DND-41 (cell line): Measurements from ENCODE around the gene RGL3.

Source experiments
- ATAC-seq: fragments of 200-7000 bp; cut with Tn5 transposase; 3 replicates; pipeline ENCODE4 v1.9.1; 2021; ENCODE audit warnings: low read depth; ENCODE audit not compliant: insufficient read depth
- DNase-seq: peaks from one replicate; pipeline ENCODE4 v3.0.0-alpha.2; 2020
- H2AFZ ChIP-seq: 2 replicates; pipeline ENCODE4 v1.6.0; 2012; ENCODE audit warnings: low read depth, low read length
- H3K27ac ChIP-seq: 2 replicates; pipeline ENCODE4 v1.5.1; 2012; ENCODE audit warnings: low read length, inconsistent platforms
- H3K27me3 ChIP-seq: fragments of 200-600 bp; sonication (generic); 2 replicates; pipeline ENCODE4 v1.6.0; 2012; ENCODE audit warnings: low read length, mild to moderate bottlenecking, inconsistent platforms; ENCODE audit not compliant: insufficient read depth, poor library complexity
- H3K36me3 ChIP-seq: 2 replicates; pipeline ENCODE4 v1.5.1; 2012; ENCODE audit warnings: low read length, inconsistent platforms; ENCODE audit not compliant: insufficient read depth
- H3K4me1 ChIP-seq: 2 replicates; pipeline ENCODE4 v1.5.1; 2012; ENCODE audit warnings: mild to moderate bottlenecking, low read length; ENCODE audit not compliant: insufficient read depth
- H3K4me2 ChIP-seq: 2 replicates; pipeline ENCODE4 v1.6.0; 2012; ENCODE audit warnings: mild to moderate bottlenecking, moderate library complexity, low read length, inconsistent platforms; ENCODE audit not compliant: insufficient read depth
- H3K4me3 ChIP-seq, 2 experiments: fragments of 200-600 bp in 1 of 2; shearing (Covaris generic) in 1 of 2; 2 replicates each; pipeline ENCODE4 v1.5.1; 2012 to 2016; ENCODE audit warnings: inconsistent platforms in 2 of 2, low read length in 2 of 2, mild to moderate bottlenecking in 2 of 2, low read depth in 1 of 2, moderate library complexity in 1 of 2
- H3K79me2 ChIP-seq: 2 replicates; pipeline ENCODE4 v1.6.0; 2012; ENCODE audit warnings: low read length, inconsistent platforms; ENCODE audit not compliant: insufficient read depth
- H3K9ac ChIP-seq: 2 replicates; pipeline ENCODE4 v1.6.0; 2012; ENCODE audit warnings: low read depth, mild to moderate bottlenecking, inconsistent platforms, low read length, moderate library complexity
- H3K9me3 ChIP-seq: 2 replicates; pipeline ENCODE4 v1.5.1; 2012; ENCODE audit warnings: low read length, moderate library complexity, mild to moderate bottlenecking, inconsistent platforms; ENCODE audit not compliant: insufficient read depth, severe bottlenecking
- H4K20me1 ChIP-seq: 2 replicates; pipeline ENCODE4 v1.6.0; 2012; ENCODE audit warnings: low read length; ENCODE audit not compliant: insufficient read depth
- EZH2 ChIP-seq: IDR thresholded peaks from 3 replicates; pipeline ENCODE4 v1.6.1; 2012; ENCODE audit warnings: borderline replicate concordance, low read depth, mild to moderate bottlenecking, moderate library complexity, low read length, inconsistent platforms; ENCODE audit not compliant: severe bottlenecking
- TF ChIP-seq, protein P1 (sequence below): IDR thresholded peaks from 2 replicates; pipeline ENCODE4 v1.5.1; 2012; ENCODE audit warnings: borderline replicate concordance, low read length, moderate library complexity, mild to moderate bottlenecking; ENCODE audit not compliant: poor library complexity, severe bottlenecking; ENCODE audit errors: extremely low read depth

The RGL3 gene

GRCh38 chr19:11373885-11374432, 45.2 kb downstream of the RGL3 start:
- peak overlapping the region; percentile 80 for H2AFZ ChIP-seq
- peak overlapping the region; percentile 97 for H3K4me2 ChIP-seq
- H3K4me3 ChIP-seq = peak overlapping the region; percentile 30 to 73; a peak in 3 of 4 replicates
- peak overlapping the region; percentile 78 for H3K9ac ChIP-seq
- H3K27ac ChIP-seq = peak overlapping the region; percentile 91
- peaks cover 42% of the 10 kb centered on the region for H3K4me1 ChIP-seq
- H3K9me3 ChIP-seq = no peaks in the 10 kb centered on the region
- H3K27me3 ChIP-seq = no peaks in the 10 kb centered on the region
- no peaks in the 10 kb centered on the region for H4K20me1 ChIP-seq
- no peak for DNase-seq
- peaks cover 20% of the 10 kb centered on the region for H3K79me2 ChIP-seq
- H3K36me3 ChIP-seq = peaks cover 19% of the 10 kb centered on the region
- ATAC-seq = no peak
- TF ChIP-seq EZH2 = no peak
- TF ChIP-seq, protein P1, sequence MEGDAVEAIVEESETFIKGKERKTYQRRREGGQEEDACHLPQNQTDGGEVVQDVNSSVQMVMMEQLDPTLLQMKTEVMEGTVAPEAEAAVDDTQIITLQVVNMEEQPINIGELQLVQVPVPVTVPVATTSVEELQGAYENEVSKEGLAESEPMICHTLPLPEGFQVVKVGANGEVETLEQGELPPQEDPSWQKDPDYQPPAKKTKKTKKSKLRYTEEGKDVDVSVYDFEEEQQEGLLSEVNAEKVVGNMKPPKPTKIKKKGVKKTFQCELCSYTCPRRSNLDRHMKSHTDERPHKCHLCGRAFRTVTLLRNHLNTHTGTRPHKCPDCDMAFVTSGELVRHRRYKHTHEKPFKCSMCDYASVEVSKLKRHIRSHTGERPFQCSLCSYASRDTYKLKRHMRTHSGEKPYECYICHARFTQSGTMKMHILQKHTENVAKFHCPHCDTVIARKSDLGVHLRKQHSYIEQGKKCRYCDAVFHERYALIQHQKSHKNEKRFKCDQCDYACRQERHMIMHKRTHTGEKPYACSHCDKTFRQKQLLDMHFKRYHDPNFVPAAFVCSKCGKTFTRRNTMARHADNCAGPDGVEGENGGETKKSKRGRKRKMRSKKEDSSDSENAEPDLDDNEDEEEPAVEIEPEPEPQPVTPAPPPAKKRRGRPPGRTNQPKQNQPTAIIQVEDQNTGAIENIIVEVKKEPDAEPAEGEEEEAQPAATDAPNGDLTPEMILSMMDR = no peak

DNA sequence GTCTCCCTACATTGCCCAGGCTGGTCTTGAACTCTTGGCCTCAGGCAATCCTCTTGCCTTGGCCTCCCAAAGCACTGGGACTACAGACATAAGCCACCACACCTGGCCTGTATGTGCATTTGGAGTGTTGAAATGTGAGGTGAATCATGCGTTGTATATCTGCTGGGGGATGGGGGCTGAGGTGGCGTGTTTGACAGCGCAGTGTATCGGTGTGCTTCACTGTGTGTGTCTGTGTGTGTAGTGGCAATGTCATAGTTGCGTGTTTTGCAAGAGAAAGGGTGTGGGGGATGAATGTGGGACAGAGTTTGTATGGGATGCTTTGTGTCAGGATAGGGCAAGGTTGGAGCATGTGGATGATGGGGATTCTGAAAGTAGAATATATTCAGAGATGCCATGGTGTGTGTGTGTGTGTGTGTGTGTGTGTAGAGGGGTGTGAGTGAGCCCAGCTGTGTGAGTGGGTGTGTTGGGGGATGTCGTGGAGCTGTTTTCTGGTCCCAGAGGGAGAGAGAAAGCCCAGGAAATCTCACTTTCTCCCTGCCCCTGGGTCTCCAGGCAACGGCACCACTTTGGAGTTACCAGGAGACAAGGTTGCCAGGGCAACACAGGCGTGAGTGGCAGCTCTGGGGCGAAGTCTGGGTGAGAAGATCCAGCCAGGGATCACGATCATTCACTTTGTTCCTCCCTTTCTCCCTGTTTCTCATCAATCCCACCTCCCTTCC, 45.8 kb downstream of the RGL3 start:
- Histone ChIP-seq H2AFZ (peak overlapping the region; percentile 80; the same call in 1 of the 2 replicates), H3K9ac (peak overlapping the region; percentile 78; the same call in 1 of the 2 replicates)
- TF ChIP-seq, protein P1 = no peak
- TF ChIP-seq EZH2 = no peak

DNA sequence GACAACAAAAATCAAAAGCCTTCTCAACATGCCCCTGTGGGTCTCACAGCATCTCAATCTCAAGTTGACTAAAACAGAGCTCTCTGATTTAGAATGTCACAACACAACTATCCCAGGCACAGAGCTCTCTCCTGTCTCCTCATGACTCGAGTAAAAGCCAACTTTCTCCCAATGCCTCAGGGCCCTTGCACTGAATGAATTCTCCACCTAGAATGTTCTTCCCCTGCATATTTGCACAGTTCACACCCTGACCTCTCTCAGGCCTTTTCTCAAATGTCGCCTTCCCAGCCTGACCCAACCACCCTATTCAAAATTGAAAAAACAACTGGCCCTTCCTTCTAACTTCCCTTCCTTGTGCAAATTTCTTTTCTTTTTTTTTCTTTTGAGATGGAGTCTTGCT, 48.4 kb downstream of the RGL3 start:
- Histone ChIP-seq H2AFZ (no peak overlapping the region), H4K20me1 (no peaks in the 10 kb centered on the region), H3K4me2 (no peak overlapping the region), H3K27me3 (no peaks in the 10 kb centered on the region), H3K4me1 (peaks cover 17% of the 10 kb centered on the region), H3K27ac (no peak overlapping the region), H3K79me2 (peaks cover 9% of the 10 kb centered on the region), H3K4me3 (no peak overlapping the region), H3K36me3 (peaks cover 4% of the 10 kb centered on the region), H3K9ac (no peak overlapping the region), H3K9me3 (no peaks in the 10 kb centered on the region)
- no peak for DNase-seq
- ATAC-seq = no peak
- TF ChIP-seq EZH2 = no peak
- TF ChIP-seq, protein P1 = no peak

More for the DNA sequence above, 45.8 kb downstream of the RGL3 start:
- H3K4me3 ChIP-seq = peak overlapping the region in 1 of 2 experiments; percentile 73; a peak in 2 of 4 replicates
- peak overlapping the region; percentile 91; the same call in 1 of the 2 replicates for H3K27ac ChIP-seq
- no peaks in the 10 kb centered on the region for H3K9me3 ChIP-seq
- H3K79me2 ChIP-seq = peaks cover 20% of the 10 kb centered on the region
- H3K4me2 ChIP-seq = peak overlapping the region; percentile 97
- H3K27me3 ChIP-seq = no peaks in the 10 kb centered on the region
- H3K4me1 ChIP-seq = peaks cover 42% of the 10 kb centered on the region
- no peak for ATAC-seq
- no peaks in the 10 kb centered on the region for H4K20me1 ChIP-seq
- peaks cover 16% of the 10 kb centered on the region for H3K36me3 ChIP-seq
- no peak for DNase-seq
